DMS114 treated with DMSO at 0.1 percent for 48 hours (cell line): ENCODE measurements around the gene PNRC1.
"Not testable (repeated sequence)": the region's sequence is repeated elsewhere in the genome, so short reads cannot be mapped to it uniquely, and the experiment has no call there.

Experiments used
- DNase-seq: peaks from one replicate; lab custom pipeline; 2025; ENCODE audit not compliant: unreplicated experiment; lab: John Stamatoyannopoulos, UW

Gene PNRC1

DNA sequence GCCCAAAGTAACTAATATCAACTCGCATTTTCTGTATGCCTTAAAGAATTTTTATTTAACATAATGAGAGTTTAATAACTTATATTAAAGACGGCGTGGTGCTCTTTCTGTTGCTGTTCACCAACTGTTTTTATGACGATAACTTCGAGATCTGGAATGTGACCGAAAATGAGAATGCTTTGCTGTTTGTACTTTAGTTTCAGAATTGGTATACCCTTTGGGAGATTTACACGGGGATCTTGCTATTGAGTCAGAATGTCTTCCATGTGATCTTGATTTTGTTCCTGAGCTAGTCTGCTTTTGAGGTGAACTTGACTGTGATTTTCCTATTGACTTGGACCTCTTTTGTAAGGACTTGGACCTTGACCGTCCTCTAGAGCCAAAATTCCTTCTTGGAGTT lies 17.9 kb downstream of the PNRC1 start:
- no peak for DNase-seq

DNA sequence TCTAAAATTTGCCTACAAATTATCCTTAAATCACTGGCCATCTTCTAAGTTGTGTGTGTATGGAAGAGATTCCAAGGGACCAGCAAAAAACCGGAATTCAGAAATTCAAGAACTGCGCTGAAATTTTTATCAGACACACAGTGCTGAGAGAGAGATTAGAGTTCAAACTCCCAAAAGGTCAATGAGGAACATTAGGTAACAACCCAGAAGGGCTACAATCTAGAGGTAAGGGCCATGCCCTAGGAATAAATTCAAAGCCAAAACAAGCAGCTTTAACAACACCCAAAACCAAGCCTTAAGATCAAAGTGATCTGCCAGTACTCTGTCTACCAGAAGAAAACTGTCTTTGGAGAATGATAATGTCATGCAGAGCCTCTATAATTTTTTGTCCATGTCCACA lies 19.6 kb downstream of the PNRC1 start:
- DNase-seq, result no peak

DNA sequence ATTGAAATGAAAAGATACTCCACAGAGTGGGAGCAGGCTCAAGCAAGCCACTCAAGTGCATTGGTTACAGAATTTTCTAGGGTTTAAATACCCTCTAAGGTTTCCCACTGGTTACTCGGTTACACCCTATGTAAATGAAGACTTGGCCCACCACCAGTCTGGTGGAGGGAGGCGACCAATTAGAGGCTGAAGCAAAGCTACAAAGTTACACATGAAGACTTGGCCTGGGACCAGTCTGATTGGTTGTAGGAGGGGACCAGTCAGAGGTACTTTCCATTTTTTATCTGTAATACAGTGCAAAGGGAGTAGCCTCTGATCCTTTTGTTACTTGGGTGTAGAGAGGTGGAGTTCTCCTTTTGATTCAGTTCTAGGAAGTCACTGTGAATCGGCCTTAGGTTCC lies 29.7 kb downstream of the PNRC1 start:
- DNase-seq, result no peak

DNA sequence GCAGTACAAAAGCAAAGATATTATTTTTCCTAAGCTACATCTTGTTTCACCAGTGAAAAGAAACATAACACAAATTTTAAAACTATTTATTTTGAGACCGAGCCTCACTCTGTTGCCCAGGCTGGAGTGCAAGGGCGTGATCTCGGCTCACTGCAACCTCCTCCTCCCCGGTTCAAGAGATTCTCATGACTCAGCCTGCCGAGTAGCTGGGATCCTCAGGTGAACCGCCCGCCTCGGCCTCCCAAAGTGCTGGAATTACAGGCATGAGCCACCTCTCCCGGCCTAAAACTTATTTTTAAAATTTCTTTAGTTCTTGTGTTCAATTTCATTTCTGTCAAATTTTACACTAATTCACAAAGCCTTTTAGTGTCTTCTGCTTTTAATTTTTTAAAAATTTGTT lies 31.4 kb downstream of the PNRC1 start:
- DNase-seq, result no peak

DNA sequence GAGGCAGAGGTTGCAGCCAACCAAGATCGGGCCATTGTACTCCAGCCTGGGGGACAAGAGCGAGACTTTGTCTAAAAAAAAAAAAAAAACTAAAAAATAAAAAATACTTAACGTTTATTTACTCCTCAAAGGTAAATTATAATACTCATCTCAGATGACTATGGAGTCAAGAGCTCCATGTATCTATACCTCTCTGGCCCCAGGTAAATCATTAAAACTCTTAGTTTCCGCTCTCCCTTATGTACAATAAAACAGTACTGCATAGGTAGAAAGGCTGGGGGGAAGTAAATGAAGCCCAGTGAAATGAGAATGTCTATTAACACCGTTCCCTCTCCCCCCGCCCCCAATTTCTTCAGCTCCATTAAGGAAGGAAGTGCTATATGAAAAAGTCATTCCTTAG lies 36.2 kb downstream of the PNRC1 start:
- no peak for DNase-seq

DNA sequence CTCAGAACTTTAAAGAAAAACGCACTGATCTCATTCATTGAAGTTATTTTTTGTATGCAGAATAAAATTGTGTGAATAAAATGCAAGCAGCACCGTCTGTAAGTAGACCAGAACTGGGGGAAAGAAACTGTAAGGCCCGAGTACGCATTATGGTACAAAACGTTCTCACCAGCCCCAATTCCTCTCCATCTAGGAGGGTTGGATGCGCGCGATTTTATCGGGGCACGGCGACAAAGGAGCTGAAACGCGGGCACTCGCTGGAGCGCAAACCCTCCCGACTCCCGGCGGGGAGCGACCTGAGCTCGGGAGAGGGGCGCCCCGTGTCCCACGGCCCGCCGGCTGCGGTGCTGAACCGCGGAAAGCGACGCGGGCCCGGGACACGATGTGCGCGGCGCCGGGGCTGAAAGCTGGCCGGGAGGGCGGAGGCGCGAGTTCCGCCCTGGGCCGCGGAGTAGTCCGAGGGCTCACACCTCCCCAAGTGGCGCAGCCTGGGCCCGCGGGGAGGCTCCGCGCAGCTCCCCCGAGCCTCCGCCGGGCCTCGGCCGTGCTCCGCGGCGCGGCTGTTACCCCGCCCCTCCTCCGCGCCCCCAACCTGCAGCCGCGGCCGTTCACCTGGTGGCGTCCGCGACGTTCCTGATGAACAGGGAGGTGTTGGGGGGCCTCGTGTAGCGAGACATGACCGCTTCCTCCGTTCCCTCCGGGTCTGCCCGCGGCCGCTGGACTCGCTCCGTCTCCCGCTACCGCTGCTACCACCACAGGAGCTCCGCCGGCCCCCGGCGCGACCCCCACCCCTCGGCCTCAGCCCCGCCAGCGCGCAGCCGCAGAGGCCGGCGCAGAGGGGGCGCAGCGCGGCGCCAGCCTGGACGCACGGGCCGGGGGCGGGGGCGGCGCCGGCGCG lies 36.9 kb downstream of the PNRC1 start, which contains the start of gene SRSF12:
Gene SRSF12, minus strand, starts transcription at position 861 of the 898 bp plus-strand sequence. Its CDS starts 184 bp downstream, at position 677.
- DNase-seq, result no peak

DNA sequence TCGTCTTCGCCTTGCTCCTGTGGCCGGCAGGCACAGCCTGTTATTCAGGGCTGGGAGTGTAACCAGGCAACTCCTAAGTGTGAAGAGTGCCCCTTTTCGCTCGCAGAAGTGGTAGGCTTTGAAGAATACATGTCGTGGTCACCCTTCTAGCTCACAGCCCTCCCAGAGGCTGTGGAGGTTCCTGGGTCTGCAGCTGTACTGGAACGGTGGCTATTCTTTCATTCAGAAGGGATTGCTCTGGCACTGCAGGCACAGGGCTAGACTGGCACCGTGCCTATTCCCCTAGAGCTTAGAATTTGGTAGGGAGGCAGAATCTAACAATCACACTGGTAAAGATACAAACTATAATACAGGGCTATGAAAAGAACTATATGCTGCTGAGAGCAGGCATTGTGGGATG lies 38.4 kb downstream of the PNRC1 start:
- no peak for DNase-seq

DNA sequence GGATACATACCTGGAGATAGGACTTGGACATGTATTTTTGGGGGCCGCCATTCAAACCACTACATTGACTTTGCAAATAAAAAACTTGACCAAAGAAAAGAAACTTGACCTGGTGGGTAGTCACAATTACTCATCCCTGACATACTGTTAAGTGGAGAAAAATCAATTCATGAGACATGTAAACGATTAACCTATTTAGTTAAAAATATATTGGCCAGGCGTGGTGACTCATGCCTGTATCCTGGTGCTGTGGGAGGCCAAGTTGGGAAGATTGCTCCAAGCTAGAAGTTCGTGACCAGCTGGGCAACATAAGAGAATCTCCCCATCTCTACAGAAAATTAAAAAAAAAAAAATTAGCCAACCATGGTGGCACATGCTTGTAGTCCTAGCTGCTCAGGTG lies 39.8 kb downstream of the PNRC1 start:
- DNase-seq, result no peak

- DNase-seq, result no peak
These were observed 41.4 kb downstream of the PNRC1 start for GRCh38 chr6:89121934-89122333.

DNA sequence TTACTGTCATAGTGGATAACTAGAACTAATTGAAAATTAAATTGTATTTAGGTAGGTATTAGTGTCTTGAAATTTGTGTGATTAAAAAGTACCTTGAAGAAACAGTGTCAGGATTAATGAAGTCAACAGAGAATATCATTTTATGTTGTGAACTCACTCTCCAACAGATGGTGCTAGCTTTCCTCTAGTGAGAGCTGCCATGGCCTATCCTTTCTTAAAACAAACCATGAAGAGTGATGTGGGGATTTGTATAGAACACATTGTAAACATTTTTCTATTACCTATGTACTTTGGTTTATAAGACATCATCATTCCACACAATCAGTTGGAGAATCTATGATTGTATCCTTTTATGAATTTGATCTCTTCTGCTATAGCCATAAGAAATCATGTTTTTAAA lies 42.1 kb downstream of the PNRC1 start:
- DNase-seq, result peak; percentile 50

DNA sequence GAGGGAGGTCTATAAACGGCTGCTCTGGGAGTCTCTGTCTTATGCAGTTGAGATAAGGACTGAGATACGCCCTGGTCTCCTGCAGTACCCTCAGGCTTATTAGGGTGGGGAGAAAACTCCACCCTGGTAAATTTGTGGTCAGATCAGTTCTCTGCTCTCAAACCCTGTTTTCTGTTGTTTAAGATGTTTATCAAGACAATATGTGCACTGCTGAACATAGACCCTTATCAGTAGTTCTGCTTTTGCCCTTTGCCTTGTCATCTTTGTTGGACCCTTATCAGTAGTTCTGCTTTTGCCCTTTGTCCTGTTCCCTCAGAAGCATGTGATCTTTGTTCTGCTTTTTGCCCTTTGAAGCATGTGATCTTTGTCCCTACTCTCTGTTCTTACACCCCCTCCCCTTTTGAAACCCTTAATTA lies 47.7 kb downstream of the PNRC1 start:
- not testable (repeated sequence) for DNase-seq

DNA sequence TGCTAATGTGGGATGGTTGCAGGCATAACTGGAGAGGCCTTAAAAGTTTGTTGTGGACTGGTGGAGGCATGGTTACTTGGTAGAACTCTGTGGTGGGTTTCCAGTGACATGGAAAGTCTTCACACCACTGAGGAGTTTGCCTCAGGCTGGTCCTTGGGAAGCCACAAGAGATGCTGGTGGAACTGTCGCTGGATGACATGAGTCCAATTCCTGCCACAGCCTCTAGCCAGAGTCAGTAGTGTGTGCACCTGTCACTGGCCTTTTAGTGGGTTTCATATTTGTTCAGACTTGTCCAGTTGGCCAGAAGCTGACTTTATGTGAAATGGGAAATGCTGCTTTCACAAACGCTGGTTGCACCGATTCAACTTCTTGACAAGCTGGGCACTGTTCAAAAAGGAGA lies 51.0 kb downstream of the PNRC1 start:
- DNase-seq, result no peak

DNA sequence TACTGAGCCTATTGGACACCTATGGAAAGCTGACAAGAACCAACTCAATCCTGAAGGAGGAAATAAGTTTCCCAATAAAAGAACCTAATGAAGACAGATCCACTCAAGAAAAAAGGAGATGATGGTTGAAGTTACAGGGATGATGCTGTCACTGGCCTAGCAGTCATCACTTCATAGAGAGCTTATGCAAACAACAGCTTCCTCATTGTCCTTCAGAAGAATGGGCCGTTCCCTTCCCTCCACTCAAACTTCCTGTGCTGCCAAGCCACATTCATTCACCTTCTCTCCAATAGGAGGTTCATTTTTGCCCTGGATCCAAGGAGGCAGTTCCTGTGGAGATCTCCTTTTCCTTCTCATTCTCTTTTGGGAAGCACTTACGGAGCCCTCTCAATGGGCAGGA lies 51.5 kb downstream of the PNRC1 start:
- no peak for DNase-seq

- DNase-seq, result no peak
These were observed 53.4 kb downstream of the PNRC1 start for GRCh38 chr6:89133981-89134380.

GRCh38 chr6:89134723-89135122 lies 54.2 kb downstream of the PNRC1 start:
- no peak for DNase-seq
